Activated T-helper 1 cell treated with anti-CD3 and anti-CD28 coated beads, Interleukin-12 subunit alpha, Interleukin-12 subunit beta, Interleukin-2, Interleukin-4 antibody, amounts not matched to agents 30 ng/mL and 10 ng/mL and 1 ng/mL, durations not matched to agents 14 hours and 24 hours and 36 hours (primary cell): ENCODE measurements around the gene LRRD1. TPM values are rescaled to one million over a fixed set of nuclear protein-coding genes. Genes with fewer than 3 reads are reported as not detected.
"Not testable (repeated sequence)": the region's sequence is repeated elsewhere in the genome, so short reads cannot be mapped to it uniquely, and the experiment has no call there.

Experiments used
- DNase-seq: peaks from one replicate; pipeline ENCODE4 v3.0.0; 2021; ENCODE audit warnings: low spot score
- H3K27ac Mint-ChIP-seq: one replicate; pipeline ENCODE4 v1.8.0; 2021; ENCODE audit warnings: mild to moderate bottlenecking, mixed read lengths
- H3K27me3 Mint-ChIP-seq: one replicate; pipeline ENCODE4 v1.8.0; 2022; ENCODE audit warnings: mild to moderate bottlenecking, moderate library complexity, mixed read lengths; ENCODE audit not compliant: insufficient read depth
- H3K36me3 Mint-ChIP-seq: one replicate; pipeline ENCODE4 v1.8.0; 2021; ENCODE audit warnings: low read depth, mixed read lengths
- H3K4me1 Mint-ChIP-seq: one replicate; pipeline ENCODE4 v1.8.0; 2021; ENCODE audit warnings: low read depth, mixed read lengths
- H3K4me3 Mint-ChIP-seq: one replicate; pipeline ENCODE4 v1.8.0; 2021; ENCODE audit warnings: mild to moderate bottlenecking, moderate library complexity, mixed read lengths
- H3K9me3 Mint-ChIP-seq: one replicate; pipeline ENCODE4 v1.8.0; 2021; ENCODE audit warnings: mixed read lengths
- intact Hi-C: fragments of 100-400 bp; cut with micrococcal nuclease; formaldehyde crosslinking; loops from one replicate; pipeline ENCODE4 v1.15.1; 2024
- total RNA-seq: library from RNA; stranded (reverse); gene quantifications from 2 replicates; pipeline ENCODE4 v1.2.3, GENCODE V29; 2022

LRRD1 gene
- not detected in 2 replicates for total RNA-seq

DNA sequence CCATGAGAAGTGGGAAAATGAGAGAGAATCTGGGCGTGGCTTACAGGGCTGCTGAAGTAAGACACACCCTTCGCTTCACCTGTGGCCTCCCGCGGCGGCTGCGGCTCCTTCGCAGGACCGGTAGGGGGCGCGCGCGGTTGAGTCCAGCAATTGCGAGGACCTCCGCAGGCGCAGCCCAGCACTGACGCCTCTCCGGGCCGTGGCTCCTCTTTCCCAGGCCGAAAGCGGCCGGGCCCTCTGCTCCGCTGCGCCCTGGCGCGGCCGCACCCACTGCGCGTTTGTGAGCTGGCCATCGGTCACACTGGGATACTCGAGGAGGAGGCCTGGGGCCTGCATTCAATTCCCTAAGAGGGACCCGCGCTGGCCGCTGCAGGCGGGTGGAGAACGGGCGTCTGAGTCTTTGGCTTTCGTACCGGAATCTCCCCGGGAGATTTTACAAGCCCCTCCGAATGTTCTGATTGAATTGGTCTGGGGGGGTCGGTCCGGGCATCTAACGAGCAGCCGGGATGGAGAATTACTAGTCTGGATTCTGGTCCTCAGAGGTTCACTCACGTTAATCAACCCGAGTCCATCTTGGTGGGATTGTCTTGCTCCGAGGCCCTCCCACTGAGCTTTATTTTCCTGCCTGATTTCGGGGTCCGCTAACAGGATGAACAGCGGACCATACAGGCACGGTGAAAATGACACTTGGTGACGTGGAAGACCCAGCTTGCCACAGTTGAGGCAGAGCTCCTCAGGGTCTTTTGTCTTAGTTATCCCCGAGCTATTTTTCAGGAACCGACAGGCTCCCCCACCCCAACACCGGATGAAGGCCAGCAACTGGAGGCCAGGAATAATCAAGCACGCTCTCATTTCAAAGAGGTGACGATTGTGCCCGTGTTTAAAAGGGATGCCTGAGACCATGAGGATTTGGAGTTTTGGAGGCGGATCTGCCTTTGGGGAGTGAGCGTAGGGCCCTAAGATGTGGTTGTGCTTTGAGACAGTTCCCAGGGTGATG lies at the start of gene LRRD1:
Gene LRRD1, minus strand, starts transcription at position 215 of the 997 bp plus-strand sequence. CDS start 13,940 bp downstream, outside the sequence.
- H3K4me3 Mint-ChIP-seq: peak within 1 kb of the TSS; percentile 69
- intact Hi-C loops: loop anchor here (1.0 to 5.0 kb wide), 6 partner anchors 45 to 878 kb away; partner anchors contain the start of genes AKAP9, CYP51A1 and GATAD1
- DNase-seq: peak; percentile 84
- peaks cover 15% of the 10 kb centered on the region for H3K27me3 Mint-ChIP-seq
- H3K36me3 Mint-ChIP-seq: no peaks in the 10 kb centered on the region
- H3K9me3 Mint-ChIP-seq: peaks cover 5% of the 10 kb centered on the region
- no peak within 1 kb of the TSS for H3K27ac Mint-ChIP-seq
- H3K4me1 Mint-ChIP-seq: no peaks in the 10 kb centered on the region

GRCh38 chr7:92228742-92229141 lies 49.8 kb upstream of the LRRD1 start:
- Mint-ChIP-seq H3K4me1 (peaks cover 24% of the 10 kb centered on the region), H3K9me3 (peaks cover 9% of the 10 kb centered on the region), H3K27me3 (no peaks in the 10 kb centered on the region), H3K27ac (peak overlapping the region; percentile 81), H3K4me3 (no peak overlapping the region), H3K36me3 (peaks cover 53% of the 10 kb centered on the region)
- intact Hi-C loops: loop anchor here (1.0 to 5.0 kb wide), 3 partner anchors 18 to 219 kb away; partner anchors contain the start of genes CYP51A1 and GATAD1
- no peak for DNase-seq

DNA sequence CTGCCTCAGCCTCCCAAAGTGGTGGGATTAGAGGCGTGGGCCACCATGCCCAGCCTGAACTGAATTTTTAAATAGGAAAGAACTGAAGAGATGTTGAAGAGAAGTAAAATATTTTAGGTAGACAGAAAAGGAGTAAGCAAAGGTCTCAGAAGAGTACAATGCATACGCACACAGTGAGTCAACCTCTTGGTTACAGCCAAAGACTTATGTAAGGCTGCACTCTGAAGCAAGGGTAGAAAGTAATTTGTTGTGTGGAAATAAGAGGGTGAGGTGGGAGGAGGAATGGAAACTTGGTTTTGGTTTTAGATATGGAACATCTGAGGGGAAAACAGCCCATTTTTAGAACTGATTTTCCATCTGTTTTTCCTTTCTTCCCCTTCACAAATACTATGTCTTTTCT lies 49.2 kb upstream of the LRRD1 start:
- Mint-ChIP-seq H3K4me3 (no peak overlapping the region), H3K36me3 (peaks cover 50% of the 10 kb centered on the region), H3K27me3 (no peaks in the 10 kb centered on the region), H3K27ac (peak overlapping the region; percentile 81), H3K4me1 (peaks cover 24% of the 10 kb centered on the region), H3K9me3 (peaks cover 9% of the 10 kb centered on the region)
- no peak for DNase-seq
- intact Hi-C loops: loop anchor here (1.0 to 5.0 kb wide), 3 partner anchors 18 to 219 kb away; partner anchors contain the start of genes CYP51A1 and GATAD1

- intact Hi-C loops: loop anchor here (5.0 kb wide), 2 partner anchors 95 to 220 kb away; partner anchors contain the start of genes CYP51A1 and GATAD1
- Mint-ChIP-seq H3K4me1 (peaks cover 24% of the 10 kb centered on the region), H3K9me3 (peaks cover 9% of the 10 kb centered on the region), H3K36me3 (peaks cover 50% of the 10 kb centered on the region), H3K27me3 (no peaks in the 10 kb centered on the region), H3K4me3 (no peak overlapping the region), H3K27ac (no peak overlapping the region)
- no peak for DNase-seq
Observed at GRCh38 chr7:92226981-92227380, 48.0 kb upstream of the LRRD1 start.

DNA sequence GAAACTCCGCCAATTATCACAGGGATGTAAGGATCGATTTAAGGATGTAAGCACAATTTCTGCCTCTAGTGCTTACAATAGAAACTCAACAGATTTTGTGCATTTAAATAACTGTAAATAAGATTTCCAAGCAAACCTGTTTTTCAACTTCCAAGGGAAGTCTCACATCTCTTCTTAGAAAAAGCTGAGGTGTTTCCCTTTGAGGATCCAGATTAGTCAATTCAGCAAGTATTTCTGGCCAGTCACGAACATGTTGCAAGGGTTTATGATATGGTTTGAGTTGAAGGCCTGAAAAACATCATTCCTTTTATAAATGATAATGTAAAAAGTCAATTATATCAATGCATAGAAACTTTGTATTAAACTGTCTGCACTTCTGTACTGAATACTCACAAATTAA lies 42.8 kb upstream of the LRRD1 start:
- intact Hi-C loops: no loop called here
- Mint-ChIP-seq H3K4me3 (no peak overlapping the region), H3K9me3 (no peaks in the 10 kb centered on the region), H3K27me3 (no peaks in the 10 kb centered on the region), H3K4me1 (peaks cover 4% of the 10 kb centered on the region), H3K36me3 (peaks cover 53% of the 10 kb centered on the region), H3K27ac (no peak overlapping the region)
- DNase-seq: no peak

GRCh38 chr7:92206672-92207071 lies 27.7 kb upstream of the LRRD1 start:
- Mint-ChIP-seq H3K27ac (no peak overlapping the region), H3K36me3 (peaks cover 63% of the 10 kb centered on the region), H3K9me3 (peaks cover 30% of the 10 kb centered on the region), H3K4me3 (no peak overlapping the region), H3K4me1 (peaks cover 22% of the 10 kb centered on the region), H3K27me3 (no peaks in the 10 kb centered on the region)
- DNase-seq: no peak
- intact Hi-C loops: no loop called here

DNA sequence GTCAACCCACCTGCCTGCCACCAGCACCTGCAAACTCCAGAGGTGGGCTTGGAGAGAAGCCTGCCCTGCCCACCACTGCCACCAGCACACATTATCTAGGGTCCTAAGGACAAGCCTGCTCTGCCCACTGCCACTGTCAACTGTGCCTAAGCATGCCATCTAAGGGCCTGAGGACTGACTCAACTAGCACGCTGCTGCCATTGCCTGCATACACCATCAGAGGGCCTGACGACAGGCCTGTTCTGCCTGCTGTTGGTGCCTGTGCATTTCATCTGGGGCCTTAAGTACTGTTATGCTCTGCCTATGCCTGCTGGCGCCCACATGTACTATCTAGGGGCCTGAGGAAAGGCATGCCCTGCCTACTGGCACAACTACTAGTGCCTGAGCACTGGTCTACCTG lies 27.0 kb upstream of the LRRD1 start:
- Mint-ChIP-seq H3K27me3 (no peaks in the 10 kb centered on the region), H3K4me1 (peaks cover 22% of the 10 kb centered on the region), H3K9me3 (peaks cover 30% of the 10 kb centered on the region), H3K36me3 (peaks cover 61% of the 10 kb centered on the region), H3K4me3 (no peak overlapping the region), H3K27ac (no peak overlapping the region)
- no peak for DNase-seq
- intact Hi-C loops: no loop called here

DNA sequence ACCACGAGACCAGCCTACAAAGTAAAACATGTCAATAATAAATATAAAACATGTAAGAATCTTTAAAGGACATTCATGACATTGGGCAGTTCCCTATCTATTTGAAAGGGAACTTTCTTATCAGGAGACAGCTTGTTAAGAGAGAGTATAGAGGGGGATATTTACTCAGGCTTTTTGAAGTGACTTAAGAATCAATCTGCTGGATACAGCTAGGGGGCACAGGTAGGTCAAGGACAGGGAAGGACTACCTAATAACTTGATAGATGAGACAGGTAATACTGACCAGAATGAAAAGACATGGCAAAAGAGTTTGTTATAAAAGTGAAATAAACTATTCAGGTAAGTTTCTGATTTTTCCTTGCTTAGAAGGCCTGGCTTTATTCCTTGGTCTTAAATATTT lies 21.8 kb upstream of the LRRD1 start:
- DNase-seq: no peak
- Mint-ChIP-seq H3K4me1 (no peaks in the 10 kb centered on the region), H3K27me3 (no peaks in the 10 kb centered on the region), H3K9me3 (no peaks in the 10 kb centered on the region), H3K4me3 (no peak overlapping the region), H3K36me3 (peaks cover 44% of the 10 kb centered on the region), H3K27ac (peak overlapping the region; percentile 23)
- intact Hi-C loops: no loop called here

DNA sequence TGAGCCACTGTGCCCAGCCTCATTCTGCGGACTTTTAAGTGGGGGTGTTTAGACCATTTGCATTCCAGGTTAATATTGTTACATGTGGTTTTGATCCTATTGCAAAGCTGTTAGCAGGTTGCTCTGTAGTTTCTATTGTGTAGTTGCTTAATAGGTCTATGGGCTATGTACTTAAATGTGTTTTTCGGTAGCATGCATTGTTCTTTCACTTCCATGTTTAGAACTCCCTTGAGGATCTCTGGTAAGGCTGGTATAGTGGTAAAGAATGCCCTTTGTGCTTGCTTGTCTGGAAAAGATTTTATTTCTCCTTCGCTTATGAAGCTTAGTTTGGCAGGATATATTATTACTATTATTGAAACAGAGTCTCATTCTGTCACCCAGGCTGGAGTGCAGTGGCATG lies 13.4 kb upstream of the LRRD1 start:
- no peak overlapping the region for H3K27ac Mint-ChIP-seq

GRCh38 chr7:92189246-92189645 lies 10.3 kb upstream of the LRRD1 start:
- DNase-seq, H3K27me3 Mint-ChIP-seq, intact Hi-C loops, H3K4me3 Mint-ChIP-seq, H3K27ac Mint-ChIP-seq, H3K4me1 Mint-ChIP-seq: not testable (repeated sequence)
- Mint-ChIP-seq H3K9me3 (peaks cover 37% of the 10 kb centered on the region), H3K36me3 (peaks cover 17% of the 10 kb centered on the region)

More for the DNA sequence above, 13.4 kb upstream of the LRRD1 start:
- H3K9me3 Mint-ChIP-seq: peaks cover 43% of the 10 kb centered on the region
- no peaks in the 10 kb centered on the region for H3K27me3 Mint-ChIP-seq
- peaks cover 33% of the 10 kb centered on the region for H3K36me3 Mint-ChIP-seq
- DNase-seq: no peak
- no peak overlapping the region for H3K4me3 Mint-ChIP-seq
- H3K4me1 Mint-ChIP-seq: no peaks in the 10 kb centered on the region
- intact Hi-C loops: no loop called here

GRCh38 chr7:92184294-92184693 lies 5.4 kb upstream of the LRRD1 start:
- H3K27ac Mint-ChIP-seq, H3K36me3 Mint-ChIP-seq, intact Hi-C loops, DNase-seq, H3K4me1 Mint-ChIP-seq, H3K4me3 Mint-ChIP-seq: not testable (repeated sequence)
- H3K27me3 Mint-ChIP-seq: peaks cover 15% of the 10 kb centered on the region
- H3K9me3 Mint-ChIP-seq: peaks cover 17% of the 10 kb centered on the region

GRCh38 chr7:92177362-92177761 lies 1.6 kb downstream of the LRRD1 start:
- intact Hi-C loops: loop anchor here (5.0 kb wide), 1 partner anchor 880 kb away; no protein-coding TSS in a partner anchor
- Mint-ChIP-seq H3K36me3 (no peaks in the 10 kb centered on the region), H3K4me1 (no peaks in the 10 kb centered on the region), H3K4me3 (no peak overlapping the region), H3K27me3 (peaks cover 27% of the 10 kb centered on the region), H3K9me3 (peaks cover 3% of the 10 kb centered on the region), H3K27ac (no peak overlapping the region)
- DNase-seq: no peak

GRCh38 chr7:92169529-92169928 lies 9.4 kb downstream of the LRRD1 start:
- DNase-seq, H3K27ac Mint-ChIP-seq, H3K4me3 Mint-ChIP-seq, H3K4me1 Mint-ChIP-seq, H3K9me3 Mint-ChIP-seq, H3K36me3 Mint-ChIP-seq, intact Hi-C loops: not testable (repeated sequence)
- H3K27me3 Mint-ChIP-seq: peaks cover 28% of the 10 kb centered on the region
